HepG2 (cell line): ENCODE measurements around the gene HEXD. TPM values are rescaled to one million over a fixed set of nuclear protein-coding genes. Genes with fewer than 3 reads are reported as not detected.

Experiments used
- ATAC-seq: fragments of 200-7000 bp; cut with Tn5 transposase; 3 replicates; pipeline ENCODE4 v1.9.1; 2020; ENCODE audit warnings: mild to moderate bottlenecking, moderate library complexity
- BruUV-seq: library from RNA; stranded (reverse); fragments of 400-500 nt; replicated peaks from 2 replicates; lab custom pipeline; 2021; lab: Mats Ljungman, UMichigan
- CTCF ChIA-PET: fragments of 300-600 bp; formaldehyde crosslinking; extraction: SDS; loops from one replicate; lab custom pipeline; 2021; ENCODE audit warnings: low total read pairs, inconsistent platforms, low intra/inter-chr PET ratio; lab: Yijun Ruan, JAX
- POLR2A ChIA-PET: fragments of 350-600 bp; sonication (Branson Sonifier 250); formaldehyde crosslinking; loops from one replicate; lab custom pipeline; 2020; ENCODE audit warnings: antibody characterized with exemption, inconsistent platforms; lab: Yijun Ruan, JAX
- DNase-seq: peaks from one replicate; pipeline ENCODE4 v3.0.0-alpha.2; 2015; ENCODE audit warnings: low spot score
- FAIRE-seq: peaks from 3 replicates; lab custom pipeline; 2011; peaks lifted over from hg19 to GRCh38; lab: Jason Lieb, UNC
- H2AFZ ChIP-seq: one replicate; pipeline ENCODE4 v1.6.1; 2011; ENCODE audit warnings: low read length, inconsistent platforms
- H3K27ac ChIP-seq: fragments of 300-600 bp; 3 replicates; pipeline ENCODE4 v1.8.0; 2011; ENCODE audit warnings: mixed run types, mild to moderate bottlenecking, mixed read lengths, low read length, inconsistent platforms; ENCODE audit not compliant: insufficient read depth; ENCODE audit errors: extremely low read length
- H3K27me3 ChIP-seq, 2 experiments: fragments of 200-600 bp in 1 of 2; 2 replicates in 1 of 2; 3 replicates in 1 of 2; pipeline versions ENCODE4 v1.6.0 to v1.8.0; 2011; ENCODE audit warnings: low read length in 2 of 2, mild to moderate bottlenecking in 2 of 2, moderate library complexity in 2 of 2, inconsistent platforms in 1 of 2; ENCODE audit not compliant: insufficient read depth in 2 of 2, control insufficient read depth in 1 of 2
- H3K36me3 ChIP-seq, 2 experiments: fragments of 200-600 bp in 1 of 2; replicated peaks in 1 of 2; 2 replicates in 1 of 2; 3 replicates in 1 of 2; pipeline versions ENCODE4 v1.5.1 to v1.8.0; 2011; ENCODE audit warnings: low read length in 2 of 2, inconsistent platforms in 1 of 2; ENCODE audit not compliant: insufficient read depth in 2 of 2, control insufficient read depth in 1 of 2
- H3K4me1 ChIP-seq: 2 replicates; pipeline ENCODE4 v1.5.1; 2012; ENCODE audit warnings: low read length, inconsistent platforms; ENCODE audit not compliant: insufficient read depth
- H3K4me2 ChIP-seq: 2 replicates; pipeline ENCODE4 v1.6.0; 2011; ENCODE audit warnings: low read depth, low read length, inconsistent platforms
- H3K4me3 ChIP-seq, 3 experiments: fragments of 200-600 bp in 1 of 3; sonication (generic), shearing (Covaris generic) in 1 of 3; replicated peaks in 1 of 3; 2 replicates each; pipeline ENCODE4 v1.5.1; 2011 to 2016; ENCODE audit warnings: low read length in 3 of 3, inconsistent platforms in 2 of 3, low read depth in 2 of 3, mild to moderate bottlenecking in 2 of 3, control low read depth in 1 of 3, mixed read lengths in 1 of 3; ENCODE audit not compliant: insufficient read depth in 1 of 3
- H3K79me2 ChIP-seq: one replicate; pipeline ENCODE4 v1.6.1; 2011; ENCODE audit warnings: low read length, inconsistent platforms; ENCODE audit not compliant: insufficient read depth
- H3K9ac ChIP-seq: 2 replicates; pipeline ENCODE4 v1.6.0; 2011; ENCODE audit warnings: mild to moderate bottlenecking, low read depth, low read length, inconsistent platforms; ENCODE audit not compliant: insufficient read depth
- H3K9me3 ChIP-seq: 2 replicates; pipeline ENCODE4 v1.5.1; 2012; ENCODE audit warnings: mild to moderate bottlenecking, low read length
- H4K20me1 ChIP-seq: 2 replicates; pipeline ENCODE4 v1.6.0; 2011; ENCODE audit warnings: inconsistent platforms, mild to moderate bottlenecking, low read length, moderate library complexity; ENCODE audit not compliant: insufficient read depth
- MAFG ChIP-seq: sonication (generic); formaldehyde crosslinking; IDR thresholded peaks from 2 replicates; pipeline ENCODE4 v1.5.1; 2020; ENCODE audit warnings: mild to moderate bottlenecking, missing genetic modification reagents
- NR2F2 ChIP-seq: IDR thresholded peaks from 2 replicates; pipeline ENCODE4 v1.6.1; 2012; ENCODE audit warnings: low read depth, inconsistent platforms, borderline replicate concordance
- NR3C1 ChIP-seq: sonication (generic); formaldehyde crosslinking; IDR thresholded peaks from 2 replicates; pipeline ENCODE4 v1.4.0; 2020; ENCODE audit warnings: missing genetic modification reagents
- PHF20 ChIP-seq: sonication (generic); formaldehyde crosslinking; IDR thresholded peaks from 2 replicates; pipeline ENCODE4 v1.5.0; 2020; ENCODE audit warnings: mild to moderate bottlenecking, missing genetic modification reagents
- RBFOX2 ChIP-seq: fragments of 200-400 bp; formaldehyde crosslinking; IDR thresholded peaks from 2 replicates; pipeline ENCODE4 v1.6.1; 2017; ENCODE audit warnings: low read depth, mild to moderate bottlenecking, low read length
- RBM39 ChIP-seq: fragments of 200-400 bp; formaldehyde crosslinking; IDR thresholded peaks from one replicate; pipeline ENCODE4 v1.6.1; 2018; ENCODE audit warnings: antibody characterized with exemption, mild to moderate bottlenecking, low read depth, low read length; ENCODE audit not compliant: poor library complexity, severe bottlenecking
- SOX13 ChIP-seq, 3 experiments: fragments of 450-650 bp in 1 of 3; sonication (generic) in 1 of 3; formaldehyde crosslinking in 1 of 3; IDR thresholded peaks in 2 of 3; conservative IDR thresholded peaks in 1 of 3; 2 replicates each; pipeline versions ENCODE4 v1.5.0 to v1.6.1; 2016 to 2020; ENCODE audit warnings: antibody characterized with exemption in 1 of 3, mild to moderate bottlenecking in 1 of 3, missing compliant biosample characterization in 1 of 3, missing genetic modification reagents in 1 of 3, moderate library complexity in 1 of 3
- SSRP1 ChIP-seq: IDR thresholded peaks from 2 replicates; pipeline ENCODE4 v1.6.1; 2016; ENCODE audit warnings: control low read depth
- TOPORS ChIP-seq: sonication (generic); formaldehyde crosslinking; IDR thresholded peaks from 2 replicates; pipeline ENCODE4 v1.8.0; 2023; ENCODE audit warnings: mild to moderate bottlenecking, missing genetic modification reagents
- ZBTB42 ChIP-seq: sonication (generic); formaldehyde crosslinking; IDR thresholded peaks from 2 replicates; pipeline ENCODE4 v1.5.0; 2020; ENCODE audit warnings: mild to moderate bottlenecking, missing genetic modification reagents
- ZNF484 ChIP-seq: sonication (generic); formaldehyde crosslinking; IDR thresholded peaks from 2 replicates; pipeline ENCODE4 v1.5.1; 2020; ENCODE audit warnings: mild to moderate bottlenecking, low read depth, missing genetic modification reagents, borderline replicate concordance
- WGBS: methylation state at CpG from one replicate; pipeline ENCODE4 v1.1.6; 2017; ENCODE audit warnings: low lambda C conversion rate; 5-methylcytosine and 5-hydroxymethylcytosine counted together
- in situ Hi-C: cut with HindIII; loops from 2 replicates; pipeline ENCODE4 v1.10.0; 2017; ENCODE audit warnings: low pct_unique_long_range_greater_than_20kb; ENCODE audit not compliant: extremely low pct_ligation_motif_present
- intact Hi-C: fragments of 100-400 bp; cut with micrococcal nuclease; formaldehyde crosslinking; loops from one replicate; pipeline ENCODE4 v1.10.0; 2022; ENCODE audit not compliant: unreplicated experiment
- polyA plus RNA-seq, 8 experiments: library from polyadenylated mRNA; depleted of rRNA in 3 of 8; stranded (reverse) in 7 of 8; unstranded in 1 of 8; fragments of >200 nt; fragmentation: Illumina TruSeq in 4 of 8; extraction: Trizol in 4 of 8; gene quantifications; 2 replicates each; pipeline versions ENCODE4 v1.2.1 to v1.2.3, GENCODE V29; 2011 to 2016; ENCODE audit warnings: low read depth in 4 of 8, missing spikeins in 1 of 8, mixed read lengths in 1 of 8; ENCODE audit not compliant: insufficient read depth in 1 of 8
- total RNA-seq, 5 experiments: library from RNA; depleted of rRNA; stranded (reverse); fragments of >200 nt; fragmentation: Illumina TruSeq; extraction: Trizol; gene quantifications; 2 replicates each; pipeline ENCODE4 v1.2.3, GENCODE V29; 2016; ENCODE audit warnings: low read depth in 1 of 5
- TF ChIP-seq, protein P1 (sequence below): sonication (generic); formaldehyde crosslinking; IDR thresholded peaks from 2 replicates; pipeline ENCODE4 v1.5.1; 2020; ENCODE audit warnings: mild to moderate bottlenecking, missing genetic modification reagents, borderline replicate concordance

HEXD gene
- total and polyA plus RNA-seq, 2 of the 13 experiments (the other 11 are each of a cell fraction or from before 2014, with no cell fraction given): 22.3 to 41.8 TPM

DNA sequence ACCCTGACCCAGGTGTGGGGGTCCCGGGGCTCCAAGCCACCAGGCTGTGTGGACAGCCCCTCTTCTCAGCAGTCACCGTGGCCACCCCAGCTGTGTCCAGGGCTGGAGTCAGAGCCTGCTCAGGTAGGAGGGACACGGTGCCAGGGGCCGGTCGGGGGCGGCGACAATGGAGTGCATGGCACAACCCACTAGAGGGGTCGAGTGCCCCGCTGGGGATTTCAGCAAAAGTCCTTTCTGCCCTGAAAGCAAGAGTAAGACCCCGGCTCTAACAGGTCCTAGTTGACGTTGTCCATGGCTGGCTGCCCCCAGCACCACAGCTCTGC is 35.3 kb upstream of the HEXD start (continued):
- no peak for TF ChIP-seq MAFG (CRISPR knock-in tag)
- no peak for TF ChIP-seq SOX13 (IDR thresholded peaks at IDR 0.05)
- TF ChIP-seq SOX13 (CRISPR knock-in tag; conservative IDR thresholded peaks at IDR 0.05 in 1 of 2, IDR thresholded peaks at IDR 0.05 in 1 of 2): no peak
- no peak for TF ChIP-seq ZBTB42 (CRISPR knock-in tag)

DNA sequence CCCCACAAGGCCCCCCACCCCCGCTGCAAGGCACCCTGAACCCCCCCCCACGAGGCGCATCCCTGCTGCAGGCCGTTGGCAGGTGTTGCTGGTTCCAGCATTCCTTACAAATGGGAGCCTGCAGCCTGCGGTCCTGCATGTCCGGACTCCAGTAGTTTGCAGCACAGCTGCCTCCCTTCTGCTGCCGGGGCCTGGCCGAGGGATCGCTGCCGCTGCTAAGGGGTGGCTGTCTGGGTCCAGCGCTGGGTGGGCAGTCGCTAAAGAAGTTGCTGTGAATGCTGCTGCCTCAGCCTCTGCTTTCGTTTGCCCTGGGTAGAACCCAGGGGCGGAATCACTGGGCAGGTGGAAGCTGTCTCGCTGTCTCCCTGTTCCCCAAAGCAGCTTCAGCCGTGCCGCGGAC is 34.7 kb upstream of the HEXD start:
- no peak overlapping the region for H2AFZ ChIP-seq
- no peak for TF ChIP-seq SOX13 (IDR thresholded peaks at IDR 0.05)
- TF ChIP-seq SOX13 (CRISPR knock-in tag; conservative IDR thresholded peaks at IDR 0.05 in 1 of 2, IDR thresholded peaks at IDR 0.05 in 1 of 2): no peak
- TF ChIP-seq PHF20 (CRISPR knock-in tag): no peak
- TF ChIP-seq ZNF484 (CRISPR knock-in tag): no peak
- no peak for TF ChIP-seq NR2F2
- no peak for TF ChIP-seq SSRP1 (CRISPR knock-in tag)
- no peak for TF ChIP-seq NR3C1 (CRISPR knock-in tag)
- TF ChIP-seq RBM39: no peak
- TF ChIP-seq, protein P1, sequence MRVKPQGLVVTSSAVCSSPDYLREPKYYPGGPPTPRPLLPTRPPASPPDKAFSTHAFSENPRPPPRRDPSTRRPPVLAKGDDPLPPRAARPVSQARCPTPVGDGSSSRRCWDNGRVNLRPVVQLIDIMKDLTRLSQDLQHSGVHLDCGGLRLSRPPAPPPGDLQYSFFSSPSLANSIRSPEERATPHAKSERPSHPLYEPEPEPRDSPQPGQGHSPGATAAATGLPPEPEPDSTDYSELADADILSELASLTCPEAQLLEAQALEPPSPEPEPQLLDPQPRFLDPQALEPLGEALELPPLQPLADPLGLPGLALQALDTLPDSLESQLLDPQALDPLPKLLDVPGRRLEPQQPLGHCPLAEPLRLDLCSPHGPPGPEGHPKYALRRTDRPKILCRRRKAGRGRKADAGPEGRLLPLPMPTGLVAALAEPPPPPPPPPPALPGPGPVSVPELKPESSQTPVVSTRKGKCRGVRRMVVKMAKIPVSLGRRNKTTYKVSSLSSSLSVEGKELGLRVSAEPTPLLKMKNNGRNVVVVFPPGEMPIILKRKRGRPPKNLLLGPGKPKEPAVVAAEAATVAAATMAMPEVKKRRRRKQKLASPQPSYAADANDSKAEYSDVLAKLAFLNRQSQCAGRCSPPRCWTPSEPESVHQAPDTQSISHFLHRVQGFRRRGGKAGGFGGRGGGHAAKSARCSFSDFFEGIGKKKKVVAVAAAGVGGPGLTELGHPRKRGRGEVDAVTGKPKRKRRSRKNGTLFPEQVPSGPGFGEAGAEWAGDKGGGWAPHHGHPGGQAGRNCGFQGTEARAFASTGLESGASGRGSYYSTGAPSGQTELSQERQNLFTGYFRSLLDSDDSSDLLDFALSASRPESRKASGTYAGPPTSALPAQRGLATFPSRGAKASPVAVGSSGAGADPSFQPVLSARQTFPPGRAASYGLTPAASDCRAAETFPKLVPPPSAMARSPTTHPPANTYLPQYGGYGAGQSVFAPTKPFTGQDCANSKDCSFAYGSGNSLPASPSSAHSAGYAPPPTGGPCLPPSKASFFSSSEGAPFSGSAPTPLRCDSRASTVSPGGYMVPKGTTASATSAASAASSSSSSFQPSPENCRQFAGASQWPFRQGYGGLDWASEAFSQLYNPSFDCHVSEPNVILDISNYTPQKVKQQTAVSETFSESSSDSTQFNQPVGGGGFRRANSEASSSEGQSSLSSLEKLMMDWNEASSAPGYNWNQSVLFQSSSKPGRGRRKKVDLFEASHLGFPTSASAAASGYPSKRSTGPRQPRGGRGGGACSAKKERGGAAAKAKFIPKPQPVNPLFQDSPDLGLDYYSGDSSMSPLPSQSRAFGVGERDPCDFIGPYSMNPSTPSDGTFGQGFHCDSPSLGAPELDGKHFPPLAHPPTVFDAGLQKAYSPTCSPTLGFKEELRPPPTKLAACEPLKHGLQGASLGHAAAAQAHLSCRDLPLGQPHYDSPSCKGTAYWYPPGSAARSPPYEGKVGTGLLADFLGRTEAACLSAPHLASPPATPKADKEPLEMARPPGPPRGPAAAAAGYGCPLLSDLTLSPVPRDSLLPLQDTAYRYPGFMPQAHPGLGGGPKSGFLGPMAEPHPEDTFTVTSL (CRISPR knock-in tag): no peak
- TF ChIP-seq TOPORS (CRISPR knock-in tag): no peak
- TF ChIP-seq RBFOX2: no peak
- TF ChIP-seq, all 625 proteins: peak for 0
- Histone ChIP-seq H3K79me2 (no peaks in the 10 kb centered on the region), H3K4me1 (peaks cover 63% of the 10 kb centered on the region), H3K36me3 (no peaks in the 10 kb centered on the region), H4K20me1 (no peaks in the 10 kb centered on the region), H3K27me3 (peaks cover 10 to 51% of the 10 kb centered on the region in 2 experiments; a peak in 3 of 5 replicates), H3K9ac (no peak overlapping the region), H3K4me3 (no peak overlapping the region), H3K9me3 (no peaks in the 10 kb centered on the region), H3K27ac (no peak overlapping the region), H3K4me2 (no peak overlapping the region)
- POLR2A ChIA-PET: interaction anchor here (2.3 kb wide), 1 partner anchor 15 kb away, joined by 13 read pairs; no protein-coding TSS in a partner anchor
- WGBS: 62% methylated on average over 16 of the region's 18 CpGs
- CTCF ChIA-PET: no interaction called here
- no peak for DNase-seq
- no peak for ATAC-seq
- no TSS peak for BruUV-seq
- FAIRE-seq: no peak
- intact Hi-C loops (no loop called here), in situ Hi-C loops (no loop called here)
